Esophagus muscularis mucosa (tissue), 4 donors: ENCODE data around the gene OR7G2. TPM values are rescaled to one million over a fixed set of nuclear protein-coding genes. Genes with fewer than 3 reads are reported as not detected.

Experiments used
- DNase-seq: peaks from one replicate; pipeline ENCODE4 v3.0.0-alpha.2; 2017; ENCODE audit errors: extremely low spot score
- H3K27ac ChIP-seq, 4 donors: fragments of 200-600 bp; sonication (generic); replicated peaks in 1 of 4; 1 replicate in 3 of 4; 2 replicates in 1 of 4; pipeline ENCODE4 v1.5.1; 2016 to 2019; ENCODE audit warnings: mild to moderate bottlenecking in 1 of 4
- H3K27me3 ChIP-seq, 4 donors: fragments of 200-600 bp; sonication (generic); one replicate each; pipeline versions ENCODE4 v1.5.1 to v1.6.0; 2016 to 2019
- H3K36me3 ChIP-seq, 4 donors: fragments of 200-600 bp; sonication (generic); one replicate each; pipeline ENCODE4 v1.5.1; 2016 to 2019
- H3K4me1 ChIP-seq, 4 donors: fragments of 200-600 bp; sonication (generic); one replicate each; pipeline ENCODE4 v1.5.1; 2016 to 2019
- H3K4me3 ChIP-seq, 4 donors: fragments of 200-600 bp; sonication (generic); 1 replicate in 2 of 4; 2 replicates in 2 of 4; pipeline ENCODE4 v1.5.1; 2016 to 2019; ENCODE audit warnings: mild to moderate bottlenecking in 4 of 4, moderate library complexity in 1 of 4
- H3K9me3 ChIP-seq, 4 donors: fragments of 200-600 bp; sonication (generic); 1 replicate in 3 of 4; 2 replicates in 1 of 4; pipeline ENCODE4 v1.5.1; 2016 to 2019
- CTCF ChIP-seq, 3 experiments: fragments of 200-600 bp in 2 of 3; fragments of 450-650 bp in 1 of 3; sonication (generic) in 2 of 3; IDR thresholded peaks; one replicate each; pipeline ENCODE4 v1.5.1; 2017 to 2019; ENCODE audit warnings: antibody characterized with exemption in 3 of 3, mild to moderate bottlenecking in 2 of 3, moderate library complexity in 1 of 3
- EP300 ChIP-seq: sonication (generic); formaldehyde crosslinking; IDR thresholded peaks from one replicate; pipeline ENCODE4 v1.6.1; 2017; ENCODE audit warnings: antibody characterized with exemption
- POLR2A ChIP-seq: fragments of 450-650 bp; IDR thresholded peaks from one replicate; pipeline ENCODE4 v1.6.1; 2017; ENCODE audit warnings: antibody characterized with exemption, moderate library complexity, mild to moderate bottlenecking, low read depth
- POLR2AphosphoS5 ChIP-seq, 2 donors: sonication (generic); formaldehyde crosslinking; IDR thresholded peaks; one replicate each; pipeline ENCODE4 v1.6.1; 2017; ENCODE audit warnings: antibody characterized with exemption in 2 of 2
- WGBS: methylation state at CpG from one replicate; pipeline ENCODE4 v1.1.5; 2018; 5-methylcytosine and 5-hydroxymethylcytosine counted together
- intact Hi-C: fragments of 100-400 bp; cut with DNase I; formaldehyde crosslinking; loops from one replicate; pipeline ENCODE4 v1.15.1; 2023
- total RNA-seq, 4 donors: library from RNA; depleted of rRNA; stranded (reverse); fragments of >200 nt; gene quantifications; one replicate each; pipeline versions ENCODE4 v1.1.0 to v1.2.1, GENCODE V29; 2016

The OR7G2 gene
- total RNA-seq: not detected

GRCh38 chr19:9107375-9107774 lies at the start of gene OR7G2:
TSS of gene OR7G2 (minus strand) at chr19:9107475. CDS start at chr19:9103243, 4,232 bp downstream.
- WGBS: 55% methylated on average over 8 of the region's 8 CpGs
- H3K4me1 ChIP-seq: no peaks in the 10 kb centered on the region
- DNase-seq: no peak

GRCh38 chr19:9156304-9156703 lies 49.0 kb upstream of the OR7G2 start:
- peaks cover 50 to 70% (median 63%) of the 10 kb centered on the region in 4 donors for H3K36me3 ChIP-seq
- WGBS: 83% methylated on average over 1 of the region's 1 CpG
- no peaks in the 10 kb centered on the region for H3K27me3 ChIP-seq
- H3K4me1 ChIP-seq: no peaks in the 10 kb centered on the region
- H3K9me3 ChIP-seq: peaks cover 0 to 17% (median 7%) of the 10 kb centered on the region in 4 donors
- TF ChIP-seq CTCF (IDR thresholded peaks at IDR 0.05): no peak
- no peak for TF ChIP-seq POLR2AphosphoS5 (IDR thresholded peaks at IDR 0.05)
- no peak for TF ChIP-seq POLR2A
- no peak for TF ChIP-seq EP300
- intact Hi-C loops: no loop called here
- no peak overlapping the region for H3K4me3 ChIP-seq
- DNase-seq: no peak
- no peak overlapping the region for H3K27ac ChIP-seq

More at GRCh38 chr19:9107375-9107774, at the start of gene OR7G2:
- Histone ChIP-seq H3K36me3 (no peaks in the 10 kb centered on the region), H3K4me3 (no peak within 1 kb of the TSS), H3K27me3 (peaks cover 0 to 43% (median 0%) of the 10 kb centered on the region in 4 donors), H3K27ac (no peak within 1 kb of the TSS), H3K9me3 (no peaks in the 10 kb centered on the region)
- intact Hi-C loops: no loop called here
- TF ChIP-seq CTCF (IDR thresholded peaks at IDR 0.05) (no peak), POLR2AphosphoS5 (IDR thresholded peaks at IDR 0.05) (no peak), EP300 (no peak)

- no peak for TF ChIP-seq POLR2A
- no peak for TF ChIP-seq CTCF (IDR thresholded peaks at IDR 0.05)
- TF ChIP-seq EP300: no peak
- no peak for DNase-seq
- Histone ChIP-seq H3K9me3 (peaks cover 0 to 17% (median 7%) of the 10 kb centered on the region in 4 donors), H3K27ac (no peak overlapping the region), H3K36me3 (peaks cover 43 to 63% (median 55%) of the 10 kb centered on the region in 4 donors), H3K27me3 (no peaks in the 10 kb centered on the region), H3K4me3 (no peak overlapping the region), H3K4me1 (no peaks in the 10 kb centered on the region)
- WGBS: 97% methylated on average over 4 of the region's 4 CpGs
- intact Hi-C loops: no loop called here
Measured at GRCh38 chr19:9155591-9155990, 48.3 kb upstream of the OR7G2 start.

- TF ChIP-seq POLR2AphosphoS5 (IDR thresholded peaks at IDR 0.05) (no peak), CTCF (IDR thresholded peaks at IDR 0.05) (no peak), POLR2A (no peak), EP300 (no peak)
- Histone ChIP-seq H3K36me3 (peaks cover 3 to 26% (median 17%) of the 10 kb centered on the region in 4 donors), H3K9me3 (peaks cover 0 to 17% (median 7%) of the 10 kb centered on the region in 4 donors), H3K27ac (no peak overlapping the region), H3K4me3 (no peak overlapping the region), H3K27me3 (no peaks in the 10 kb centered on the region), H3K4me1 (peaks cover 0 to 4% (median 0%) of the 10 kb centered on the region in 4 donors)
- no peak for DNase-seq
- WGBS: 95% methylated on average over 5 of the region's 5 CpGs
- intact Hi-C loops: no loop called here
Measured at GRCh38 chr19:9151367-9151766, 44.1 kb upstream of the OR7G2 start.

- H3K4me1 ChIP-seq: peaks cover 0 to 4% (median 0%) of the 10 kb centered on the region in 4 donors
- H3K9me3 ChIP-seq: peaks cover 0 to 18% (median 7%) of the 10 kb centered on the region in 4 donors
- intact Hi-C loops: no loop called here
- no peak overlapping the region for H3K4me3 ChIP-seq
- H3K27me3 ChIP-seq: no peaks in the 10 kb centered on the region
- H3K36me3 ChIP-seq: peaks cover 0 to 19% (median 10%) of the 10 kb centered on the region in 4 donors
- no peak for DNase-seq
- no peak for TF ChIP-seq EP300
- no peak for TF ChIP-seq POLR2AphosphoS5 (IDR thresholded peaks at IDR 0.05)
- no peak for TF ChIP-seq POLR2A
- TF ChIP-seq CTCF (IDR thresholded peaks at IDR 0.05): no peak
- H3K27ac ChIP-seq: no peak overlapping the region
- 97% methylated on average over 5 of the region's 5 CpGs for WGBS
Measured at GRCh38 chr19:9150650-9151049, 43.4 kb upstream of the OR7G2 start.
